Muscle of back (tissue), 11 donors: ENCODE data around the gene PLXNC1. TPM values are rescaled to one million over a fixed set of nuclear protein-coding genes. Genes with fewer than 3 reads are reported as not detected.

ENCODE experiments used
- DNase-seq, 3 donors: peaks; one replicate each; pipeline versions ENCODE4 v3.0.0 to v3.0.0-alpha.2; 2013
- polyA plus RNA-seq, 10 donors: library from polyadenylated mRNA; unstranded; fragments of 120-200 nt; gene quantifications; one replicate each; pipeline ENCODE4 v1.2.1, GENCODE V29; 2013; ENCODE audit not compliant: insufficient read length in 10 of 10

Gene PLXNC1
- polyA plus RNA-seq, 10 donors: 18.4 to 33.7 (median 22.7) TPM

GRCh38 chr12:94239332-94239993 lies 91.1 kb downstream of the PLXNC1 start:
- DNase-seq: no peak

- no peak for DNase-seq
Observed at GRCh38 chr12:94240171-94240570, 91.8 kb downstream of the PLXNC1 start.

GRCh38 chr12:94242901-94243300 lies 94.5 kb downstream of the PLXNC1 start:
- peak in 2 of 3 donors; percentile 10 to 37 for DNase-seq

- no peak for DNase-seq
Observed at GRCh38 chr12:94244165-94245133, 96.1 kb downstream of the PLXNC1 start.

- DNase-seq: no peak
Observed at GRCh38 chr12:94245631-94246383, 97.4 kb downstream of the PLXNC1 start.

- DNase-seq: no peak
Observed at GRCh38 chr12:94247246-94247645, 98.9 kb downstream of the PLXNC1 start.

GRCh38 chr12:94248582-94248981 lies 100.2 kb downstream of the PLXNC1 start:
- no peak for DNase-seq

GRCh38 chr12:94250130-94250529 lies 101.8 kb downstream of the PLXNC1 start:
- no peak for DNase-seq

GRCh38 chr12:94254270-94254669 lies 105.9 kb downstream of the PLXNC1 start:
- peak; percentile 71 to 92 (median 74) for DNase-seq

- DNase-seq: peak; percentile 56 to 89 (median 63)
Observed at GRCh38 chr12:94255006-94255405, 106.6 kb downstream of the PLXNC1 start.

- DNase-seq: no peak
Observed at GRCh38 chr12:94255428-94255827, 107.1 kb downstream of the PLXNC1 start.

- no peak for DNase-seq
Observed at GRCh38 chr12:94258593-94258992, 110.2 kb downstream of the PLXNC1 start.

- no peak for DNase-seq
Observed at GRCh38 chr12:94260017-94260416, 111.6 kb downstream of the PLXNC1 start.

GRCh38 chr12:94260717-94261116 lies 112.3 kb downstream of the PLXNC1 start:
- DNase-seq: peak in 1 of 3 donors; percentile 16

GRCh38 chr12:94261119-94261518 lies 112.7 kb downstream of the PLXNC1 start:
- DNase-seq: no peak

GRCh38 chr12:94261786-94262185 lies 113.4 kb downstream of the PLXNC1 start:
- DNase-seq: no peak

- DNase-seq: peak; percentile 88 to 95 (median 91)
Observed at GRCh38 chr12:94262228-94263010, 114.0 kb downstream of the PLXNC1 start.

GRCh38 chr12:94263011-94263811 lies 114.8 kb downstream of the PLXNC1 start:
- DNase-seq: peak in 1 of 3 donors; percentile 39

GRCh38 chr12:94263905-94264561 lies 115.7 kb downstream of the PLXNC1 start:
- DNase-seq: peak; percentile 84 to 95 (median 85)
